ENCODE results near the gene WASF3. TPM values are rescaled to one million over a fixed set of nuclear protein-coding genes. Genes with fewer than 3 reads are reported as not detected.

The WASF3 gene
- total and polyA plus RNA-seq, 2 experiments from 2014 or later, result 9.9 to 20.7 TPM

DNA sequence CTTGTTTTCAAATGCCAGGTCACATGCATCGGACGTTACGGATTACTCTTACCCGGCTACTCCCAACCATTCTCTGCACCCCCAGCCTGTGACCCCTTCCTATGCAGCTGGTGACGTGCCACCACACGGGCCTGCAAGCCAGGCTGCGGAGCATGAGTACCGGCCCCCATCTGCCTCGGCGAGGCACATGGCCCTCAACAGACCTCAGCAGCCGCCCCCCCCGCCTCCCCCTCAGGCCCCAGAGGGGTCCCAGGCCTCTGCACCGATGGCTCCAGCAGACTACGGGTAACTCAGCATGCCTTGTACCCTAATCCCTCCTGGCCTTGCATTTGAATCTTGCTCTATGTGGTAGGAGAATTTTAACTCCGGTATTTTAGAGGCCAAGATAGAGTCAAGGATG is 123.6 kb downstream of the WASF3 start (continued):
- TF ChIP-seq CREB1 (CRISPR knock-in tag; IDR thresholded peaks at IDR 0.05; ENCODE audit: low read depth), result no peak
- TF ChIP-seq CTCF (conservative IDR thresholded peaks at IDR 0.05; ENCODE audit: low read depth in 2 of 2), result no peak
- no peak for TF ChIP-seq EZH2 (IDR thresholded peaks at IDR 0.05; ENCODE audit: low read depth, unreplicated experiment)
- TF ChIP-seq, protein P1, sequence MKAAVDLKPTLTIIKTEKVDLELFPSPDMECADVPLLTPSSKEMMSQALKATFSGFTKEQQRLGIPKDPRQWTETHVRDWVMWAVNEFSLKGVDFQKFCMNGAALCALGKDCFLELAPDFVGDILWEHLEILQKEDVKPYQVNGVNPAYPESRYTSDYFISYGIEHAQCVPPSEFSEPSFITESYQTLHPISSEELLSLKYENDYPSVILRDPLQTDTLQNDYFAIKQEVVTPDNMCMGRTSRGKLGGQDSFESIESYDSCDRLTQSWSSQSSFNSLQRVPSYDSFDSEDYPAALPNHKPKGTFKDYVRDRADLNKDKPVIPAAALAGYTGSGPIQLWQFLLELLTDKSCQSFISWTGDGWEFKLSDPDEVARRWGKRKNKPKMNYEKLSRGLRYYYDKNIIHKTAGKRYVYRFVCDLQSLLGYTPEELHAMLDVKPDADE (IDR thresholded peaks at IDR 0.05), result no peak

DNA sequence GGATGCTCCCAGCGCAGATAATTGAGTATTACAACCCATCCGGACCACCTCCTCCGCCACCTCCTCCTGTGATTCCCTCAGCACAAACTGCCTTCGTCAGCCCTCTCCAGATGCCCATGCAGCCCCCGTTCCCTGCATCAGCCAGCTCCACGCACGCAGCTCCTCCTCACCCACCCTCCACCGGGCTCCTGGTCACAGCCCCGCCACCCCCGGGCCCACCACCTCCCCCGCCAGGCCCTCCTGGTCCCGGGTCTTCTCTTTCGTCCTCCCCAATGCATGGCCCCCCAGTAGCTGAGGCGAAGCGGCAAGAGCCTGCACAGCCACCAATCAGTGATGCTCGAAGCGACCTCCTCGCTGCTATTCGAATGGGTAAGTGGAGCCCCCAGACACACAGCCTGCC is 125.1 kb downstream of the WASF3 start:
- H3K9me3 Mint-ChIP-seq, result no peaks in the 10 kb centered on the region
- H2AFZ ChIP-seq, result no peak overlapping the region
- no peaks in the 10 kb centered on the region for H4K20me1 ChIP-seq (replicated peaks; ENCODE audit: insufficient read depth)
- peaks cover 17% of the 10 kb centered on the region for H3K4me1 ChIP-seq (ENCODE audit: insufficient read depth)
- H3K4me3 Mint-ChIP-seq, result no peak overlapping the region
- H3K27ac ChIP-seq (ENCODE audit: low read depth), result no peak overlapping the region
- no peaks in the 10 kb centered on the region for H3K9me2 ChIP-seq (ENCODE audit: insufficient read depth)
- DNase-seq (ENCODE audit: low spot score) (no peak), ATAC-seq (no peak)
- H3F3A ChIP-seq (replicated peaks; ENCODE audit: low read depth), result no peaks in the 10 kb centered on the region
- H3K36me3 Mint-ChIP-seq (ENCODE audit: low read depth), result peaks cover 29% of the 10 kb centered on the region
- H3K4me2 ChIP-seq, result no peak overlapping the region
- no peak overlapping the region for H3K4me3 ChIP-seq
- peaks cover 3% of the 10 kb centered on the region for H3K27me3 Mint-ChIP-seq (ENCODE audit: insufficient read depth, low read depth, poor library complexity)
- H3K27ac Mint-ChIP-seq, result no peak overlapping the region
- no peaks in the 10 kb centered on the region for H3K27me3 ChIP-seq (ENCODE audit: insufficient read depth)
- H3K79me2 ChIP-seq (replicated peaks; ENCODE audit: insufficient read depth), result no peaks in the 10 kb centered on the region
- H3K4me1 Mint-ChIP-seq, result peaks cover 25% of the 10 kb centered on the region
- no peaks in the 10 kb centered on the region for H3K36me3 ChIP-seq (ENCODE audit: insufficient read depth)
- TF ChIP-seq NANOG (IDR thresholded peaks at IDR 0.05; ENCODE audit: borderline replicate concordance), result no peak
- no peak for TF ChIP-seq ZNF114 (CRISPR knock-in tag; IDR thresholded peaks at IDR 0.05)
- TF ChIP-seq CTCF (conservative IDR thresholded peaks at IDR 0.05; ENCODE audit: low read depth in 2 of 2), result no peak
- TF ChIP-seq ZNF331 (CRISPR knock-in tag; IDR thresholded peaks at IDR 0.05; ENCODE audit: low read depth), result no peak
- TF ChIP-seq STAT1 (IDR thresholded peaks at IDR 0.05; ENCODE audit: unreplicated experiment), result no peak
- TF ChIP-seq ZNF462 (CRISPR knock-in tag; IDR thresholded peaks at IDR 0.05), result no peak
- TF ChIP-seq POLR2AphosphoS5 (IDR thresholded peaks at IDR 0.05; ENCODE audit: low read depth), result no peak
- no peak for TF ChIP-seq JUNB (IDR thresholded peaks at IDR 0.05; ENCODE audit: unreplicated experiment)
- no peak for TF ChIP-seq EZH2 (IDR thresholded peaks at IDR 0.05; ENCODE audit: low read depth, unreplicated experiment)
- no peak for TF ChIP-seq CREB1 (CRISPR knock-in tag; IDR thresholded peaks at IDR 0.05; ENCODE audit: low read depth)

All from GM23338 (cell line).